GM12878 (cell line): ENCODE data around the gene CIB2. TPM values are rescaled to one million over a fixed set of nuclear protein-coding genes. Genes with fewer than 3 reads are reported as not detected.

Experiments used
- ATAC-seq: fragments of 200-7000 bp; cut with Tn5 transposase; 3 replicates; pipeline ENCODE4 v1.9.1; 2020; ENCODE audit warnings: mild to moderate bottlenecking, moderate library complexity
- BruUV-seq: library from RNA; stranded (reverse); fragments of 400-500 nt; replicated peaks from 2 replicates; lab custom pipeline; 2021; lab: Mats Ljungman, UMichigan
- CTCF ChIA-PET: fragments of 300-600 bp; sonication (Branson Sonifier 250); formaldehyde crosslinking; extraction: SDS; loops from one replicate; lab custom pipeline; 2021; ENCODE audit warnings: inconsistent platforms; lab: Yijun Ruan, JAX
- POLR2A ChIA-PET: fragments of 350-600 bp; formaldehyde crosslinking; extraction: SDS; loops from one replicate; lab custom pipeline; 2021; ENCODE audit warnings: inconsistent platforms; lab: Charles Lee
- RAD21 ChIA-PET: fragments of 300-600 bp; sonication (Branson Sonifier 250); formaldehyde crosslinking; loops from one replicate; lab custom pipeline; 2023; ENCODE audit warnings: antibody characterized with exemption; ENCODE audit not compliant: unreplicated experiment; lab: Charles Lee
- SMC1A ChIA-PET: fragments of 300-600 bp; sonication (Branson Sonifier 250); formaldehyde crosslinking; loops from one replicate; lab custom pipeline; 2023; ENCODE audit not compliant: unreplicated experiment, uncharacterized antibody; lab: Charles Lee
- DNase-seq: peaks from one replicate; pipeline ENCODE4 v3.0.0-alpha.2; 2011; ENCODE audit warnings: low read depth, low spot score
- FAIRE-seq: peaks from 3 replicates; lab custom pipeline; 2011; peaks lifted over from hg19 to GRCh38; lab: Jason Lieb, UNC
- H2AFZ ChIP-seq: 2 replicates; pipeline ENCODE4 v1.6.0; 2011; ENCODE audit warnings: low read depth, low read length, control low read depth; ENCODE audit not compliant: control insufficient read depth
- H3K27ac ChIP-seq: 2 replicates; pipeline ENCODE4 v1.5.1; 2011; ENCODE audit warnings: control low read depth; ENCODE audit not compliant: control insufficient read depth, insufficient read depth
- H3K27me3 ChIP-seq, 2 experiments: replicated peaks in 1 of 2; 2 replicates each; pipeline versions ENCODE4 v1.6.0 to v1.6.1; 2011; ENCODE audit warnings: low read length in 1 of 2; ENCODE audit not compliant: control insufficient read depth in 2 of 2, insufficient read depth in 2 of 2
- H3K36me3 ChIP-seq, 2 experiments: 2 replicates each; pipeline ENCODE4 v1.5.1; 2011; ENCODE audit warnings: low read length in 1 of 2; ENCODE audit not compliant: control insufficient read depth in 2 of 2, insufficient read depth in 2 of 2
- H3K4me1 ChIP-seq: 2 replicates; pipeline ENCODE4 v1.6.1; 2011; ENCODE audit warnings: mild to moderate bottlenecking, low read length, moderate library complexity, mixed read lengths; ENCODE audit not compliant: control insufficient read depth, insufficient read depth
- H3K4me2 ChIP-seq: 2 replicates; pipeline ENCODE4 v1.6.0; 2011; ENCODE audit warnings: control low read depth; ENCODE audit not compliant: control insufficient read depth, insufficient read depth
- H3K4me3 ChIP-seq: fragments of 200-600 bp; sonication (generic); 2 replicates; pipeline ENCODE4 v1.5.1; 2016
- H3K79me2 ChIP-seq: 2 replicates; pipeline ENCODE4 v1.6.0; 2011; ENCODE audit warnings: low read length; ENCODE audit not compliant: control insufficient read depth, insufficient read depth
- H3K9ac ChIP-seq: 2 replicates; pipeline ENCODE4 v1.8.0; 2011; ENCODE audit warnings: low read length, control low read depth, mixed read lengths; ENCODE audit not compliant: control insufficient read depth, insufficient read depth
- H3K9me3 ChIP-seq: replicated peaks from 3 replicates; pipeline ENCODE4 v1.5.1; 2011; ENCODE audit warnings: mild to moderate bottlenecking, low read length; ENCODE audit not compliant: control insufficient read depth, insufficient read depth
- H4K20me1 ChIP-seq: 2 replicates; pipeline ENCODE4 v1.6.0; 2011; ENCODE audit not compliant: control insufficient read depth, insufficient read depth
- HDGF ChIP-seq: fragments of 450-650 bp; IDR thresholded peaks from 2 replicates; pipeline ENCODE4 v1.6.1; 2016; ENCODE audit warnings: antibody characterized with exemption
- WGBS: methylation state at CpG from one replicate; pipeline ENCODE4 v1.1.6; 2016; ENCODE audit warnings: low lambda C conversion rate; ENCODE audit not compliant: insufficient replicate concordance, insufficient coverage; ENCODE audit errors: missing lambda C conversion rate; 5-methylcytosine and 5-hydroxymethylcytosine counted together
- in situ Hi-C: fragments of 300-500 bp; cut with MboI; formaldehyde crosslinking; loops from 9 replicates; pipeline ENCODE4 v1.14.3; 2018; ENCODE audit warnings: mixed read lengths
- intact Hi-C: fragments of 100-400 bp; cut with micrococcal nuclease; formaldehyde crosslinking; loops from one replicate; pipeline ENCODE4 v1.14.2; 2022; ENCODE audit not compliant: unreplicated experiment
- polyA plus RNA-seq, 11 experiments: library from polyadenylated mRNA; depleted of rRNA in 4 of 11; unstranded in 6 of 11; stranded (reverse) in 5 of 11; fragments of >200 nt; fragmentation: Nextera tagmentation in 4 of 11; fragmentation: Illumina TruSeq in 1 of 11; extraction: Ambion mirVana in 4 of 11; extraction: Trizol in 1 of 11; gene quantifications; 1 replicate in 1 of 11; 2 replicates in 10 of 11; pipeline versions ENCODE4 v1.2.1 to v1.2.3, GENCODE V29; 2011 to 2016; ENCODE audit warnings: inconsistent platforms in 2 of 11, missing spikeins in 2 of 11, low read depth in 1 of 11
- total RNA-seq, 4 experiments: library from RNA; depleted of rRNA in 3 of 4; stranded (reverse); fragments of >200 nt in 3 of 4; fragmentation: Illumina TruSeq in 1 of 4; extraction: Trizol in 1 of 4; gene quantifications; 2 replicates each; pipeline versions ENCODE4 v1.2.1 to v1.2.3, GENCODE V29; 2013 to 2021
- TF ChIP-seq, protein P1 (sequence below): IDR thresholded peaks from 2 replicates; pipeline ENCODE4 v1.6.1; 2012; ENCODE audit warnings: improper control_type of control experiment, low read depth, low read length; ENCODE audit not compliant: insufficient replicate concordance
- TF ChIP-seq, protein P2 (sequence below): IDR thresholded peaks from 2 replicates; pipeline ENCODE4 v1.6.1; 2011; ENCODE audit warnings: borderline replicate concordance, low read depth, mild to moderate bottlenecking, moderate library complexity, mixed read lengths, low read length; ENCODE audit not compliant: insufficient read depth; ENCODE audit errors: extremely low read length
- TF ChIP-seq, protein P3 (sequence below): IDR thresholded peaks from 2 replicates; pipeline ENCODE4 v1.6.1; 2011; ENCODE audit warnings: low read depth, mild to moderate bottlenecking, low read length, moderate library complexity, borderline replicate concordance; ENCODE audit errors: extremely low read depth
- TF ChIP-seq, protein P4 (sequence below): fragments of 450-650 bp; IDR thresholded peaks from 2 replicates; pipeline ENCODE4 v1.6.1; 2018; ENCODE audit warnings: mild to moderate bottlenecking, low read depth, moderate library complexity; ENCODE audit not compliant: partially characterized antibody

CIB2 gene
- total and polyA plus RNA-seq, 10 of the 15 experiments (the other 5 are each of a cell fraction or from before 2014, with no cell fraction given) = 0.56 to 12.1 (median 7.1) TPM

DNA sequence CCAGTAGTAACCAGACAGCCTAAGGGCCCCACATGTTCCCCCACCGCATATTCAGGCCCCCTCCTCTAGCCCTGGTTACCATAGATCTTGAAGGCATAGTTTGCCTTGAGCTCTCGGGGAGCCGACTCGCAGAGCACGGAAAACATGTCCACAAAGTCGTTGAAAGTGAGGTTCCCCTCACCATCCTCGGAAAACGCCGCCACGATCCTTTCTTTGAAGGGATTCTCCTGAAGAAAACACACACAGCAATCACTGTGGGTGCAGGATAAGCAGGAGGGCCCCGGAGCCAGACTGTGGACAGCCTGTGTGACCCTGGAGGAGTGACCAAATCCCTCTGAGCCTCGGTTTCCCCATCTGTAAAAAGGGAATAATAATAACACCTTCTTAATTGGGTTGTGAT, 22.1 kb downstream of the CIB2 start:
- no peak overlapping the region for H3K4me3 ChIP-seq
- FAIRE-seq = no peak
- no peaks in the 10 kb centered on the region for H3K36me3 ChIP-seq
- H4K20me1 ChIP-seq = no peaks in the 10 kb centered on the region
- TF ChIP-seq, protein P1, sequence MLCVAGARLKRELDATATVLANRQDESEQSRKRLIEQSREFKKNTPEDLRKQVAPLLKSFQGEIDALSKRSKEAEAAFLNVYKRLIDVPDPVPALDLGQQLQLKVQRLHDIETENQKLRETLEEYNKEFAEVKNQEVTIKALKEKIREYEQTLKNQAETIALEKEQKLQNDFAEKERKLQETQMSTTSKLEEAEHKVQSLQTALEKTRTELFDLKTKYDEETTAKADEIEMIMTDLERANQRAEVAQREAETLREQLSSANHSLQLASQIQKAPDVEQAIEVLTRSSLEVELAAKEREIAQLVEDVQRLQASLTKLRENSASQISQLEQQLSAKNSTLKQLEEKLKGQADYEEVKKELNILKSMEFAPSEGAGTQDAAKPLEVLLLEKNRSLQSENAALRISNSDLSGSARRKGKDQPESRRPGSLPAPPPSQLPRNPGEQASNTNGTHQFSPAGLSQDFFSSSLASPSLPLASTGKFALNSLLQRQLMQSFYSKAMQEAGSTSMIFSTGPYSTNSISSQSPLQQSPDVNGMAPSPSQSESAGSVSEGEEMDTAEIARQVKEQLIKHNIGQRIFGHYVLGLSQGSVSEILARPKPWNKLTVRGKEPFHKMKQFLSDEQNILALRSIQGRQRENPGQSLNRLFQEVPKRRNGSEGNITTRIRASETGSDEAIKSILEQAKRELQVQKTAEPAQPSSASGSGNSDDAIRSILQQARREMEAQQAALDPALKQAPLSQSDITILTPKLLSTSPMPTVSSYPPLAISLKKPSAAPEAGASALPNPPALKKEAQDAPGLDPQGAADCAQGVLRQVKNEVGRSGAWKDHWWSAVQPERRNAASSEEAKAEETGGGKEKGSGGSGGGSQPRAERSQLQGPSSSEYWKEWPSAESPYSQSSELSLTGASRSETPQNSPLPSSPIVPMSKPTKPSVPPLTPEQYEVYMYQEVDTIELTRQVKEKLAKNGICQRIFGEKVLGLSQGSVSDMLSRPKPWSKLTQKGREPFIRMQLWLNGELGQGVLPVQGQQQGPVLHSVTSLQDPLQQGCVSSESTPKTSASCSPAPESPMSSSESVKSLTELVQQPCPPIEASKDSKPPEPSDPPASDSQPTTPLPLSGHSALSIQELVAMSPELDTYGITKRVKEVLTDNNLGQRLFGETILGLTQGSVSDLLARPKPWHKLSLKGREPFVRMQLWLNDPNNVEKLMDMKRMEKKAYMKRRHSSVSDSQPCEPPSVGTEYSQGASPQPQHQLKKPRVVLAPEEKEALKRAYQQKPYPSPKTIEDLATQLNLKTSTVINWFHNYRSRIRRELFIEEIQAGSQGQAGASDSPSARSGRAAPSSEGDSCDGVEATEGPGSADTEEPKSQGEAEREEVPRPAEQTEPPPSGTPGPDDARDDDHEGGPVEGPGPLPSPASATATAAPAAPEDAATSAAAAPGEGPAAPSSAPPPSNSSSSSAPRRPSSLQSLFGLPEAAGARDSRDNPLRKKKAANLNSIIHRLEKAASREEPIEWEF = no peak
- TF ChIP-seq, protein P2, sequence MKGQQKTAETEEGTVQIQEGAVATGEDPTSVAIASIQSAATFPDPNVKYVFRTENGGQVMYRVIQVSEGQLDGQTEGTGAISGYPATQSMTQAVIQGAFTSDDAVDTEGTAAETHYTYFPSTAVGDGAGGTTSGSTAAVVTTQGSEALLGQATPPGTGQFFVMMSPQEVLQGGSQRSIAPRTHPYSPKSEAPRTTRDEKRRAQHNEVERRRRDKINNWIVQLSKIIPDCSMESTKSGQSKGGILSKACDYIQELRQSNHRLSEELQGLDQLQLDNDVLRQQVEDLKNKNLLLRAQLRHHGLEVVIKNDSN = no peak
- TF ChIP-seq, protein P3, sequence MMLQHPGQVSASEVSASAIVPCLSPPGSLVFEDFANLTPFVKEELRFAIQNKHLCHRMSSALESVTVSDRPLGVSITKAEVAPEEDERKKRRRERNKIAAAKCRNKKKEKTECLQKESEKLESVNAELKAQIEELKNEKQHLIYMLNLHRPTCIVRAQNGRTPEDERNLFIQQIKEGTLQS = no peak
- TF ChIP-seq HDGF = no peak
- TF ChIP-seq, protein P4, sequence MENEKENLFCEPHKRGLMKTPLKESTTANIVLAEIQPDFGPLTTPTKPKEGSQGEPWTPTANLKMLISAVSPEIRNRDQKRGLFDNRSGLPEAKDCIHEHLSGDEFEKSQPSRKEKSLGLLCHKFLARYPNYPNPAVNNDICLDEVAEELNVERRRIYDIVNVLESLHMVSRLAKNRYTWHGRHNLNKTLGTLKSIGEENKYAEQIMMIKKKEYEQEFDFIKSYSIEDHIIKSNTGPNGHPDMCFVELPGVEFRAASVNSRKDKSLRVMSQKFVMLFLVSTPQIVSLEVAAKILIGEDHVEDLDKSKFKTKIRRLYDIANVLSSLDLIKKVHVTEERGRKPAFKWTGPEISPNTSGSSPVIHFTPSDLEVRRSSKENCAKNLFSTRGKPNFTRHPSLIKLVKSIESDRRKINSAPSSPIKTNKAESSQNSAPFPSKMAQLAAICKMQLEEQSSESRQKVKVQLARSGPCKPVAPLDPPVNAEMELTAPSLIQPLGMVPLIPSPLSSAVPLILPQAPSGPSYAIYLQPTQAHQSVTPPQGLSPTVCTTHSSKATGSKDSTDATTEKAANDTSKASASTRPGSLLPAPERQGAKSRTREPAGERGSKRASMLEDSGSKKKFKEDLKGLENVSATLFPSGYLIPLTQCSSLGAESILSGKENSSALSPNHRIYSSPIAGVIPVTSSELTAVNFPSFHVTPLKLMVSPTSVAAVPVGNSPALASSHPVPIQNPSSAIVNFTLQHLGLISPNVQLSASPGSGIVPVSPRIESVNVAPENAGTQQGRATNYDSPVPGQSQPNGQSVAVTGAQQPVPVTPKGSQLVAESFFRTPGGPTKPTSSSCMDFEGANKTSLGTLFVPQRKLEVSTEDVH = no peak
- H2AFZ ChIP-seq = no peak overlapping the region
- 69% methylated on average over 12 of the region's 12 CpGs for WGBS
- no peak for DNase-seq
- peaks cover 15% of the 10 kb centered on the region for H3K4me1 ChIP-seq
- ATAC-seq = no peak
- SMC1A ChIA-PET = interaction anchor here (1.2 to 13.4 kb wide), 17 partner anchors 18 to 199 kb away, joined by 3 to 184 read pairs (median 11); partner anchors contain the start of genes CIB2 and TBC1D2B
- intact Hi-C loops = loop anchor here (5.0 kb wide), 2 partner anchors 42 to 207 kb away; no protein-coding TSS in a partner anchor
- H3K27me3 ChIP-seq = no peaks in the 10 kb centered on the region
- no peak overlapping the region for H3K4me2 ChIP-seq
- RAD21 ChIA-PET = interaction anchor here (1.0 to 10.3 kb wide), 21 partner anchors 8 to 207 kb away, joined by 3 to 157 read pairs (median 9); no protein-coding TSS in a partner anchor
- in situ Hi-C loops = loop anchor here (5.0 kb wide), 1 partner anchor 142 kb away; no protein-coding TSS in a partner anchor
- H3K9me3 ChIP-seq = no peaks in the 10 kb centered on the region
- no peaks in the 10 kb centered on the region for H3K79me2 ChIP-seq
- no peak overlapping the region for H3K9ac ChIP-seq
- POLR2A ChIA-PET = interaction anchor here (1.1 kb wide), 1 partner anchor 39 kb away, joined by 11 read pairs; no protein-coding TSS in a partner anchor
- no TSS peak for BruUV-seq
- no peak overlapping the region for H3K27ac ChIP-seq
- CTCF ChIA-PET = interaction anchor here (0.9 to 14.0 kb wide), 29 partner anchors 10 to 199 kb away, joined by 3 to 327 read pairs (median 11); partner anchors contain the start of genes CIB2, SH2D7 and TBC1D2B
